Activated naive CD4-positive, alpha-beta T cell treated with anti-CD3 and anti-CD28 coated beads, Interleukin-2, amount 50 U/mL, for 72 hours (primary cell): ENCODE results near the gene FAM43B. TPM values are rescaled to one million over a fixed set of nuclear protein-coding genes. Genes with fewer than 3 reads are reported as not detected.

Source experiments
- ATAC-seq, 2 donors: fragments of 150-1000 bp; cut with Tn5 transposase; 2 replicates each; pipeline ENCODE4 v1.10.0; 2021; ENCODE audit warnings: mild to moderate bottlenecking in 2 of 2, moderate library complexity in 2 of 2
- DNase-seq, 2 donors: peaks; one replicate each; pipeline ENCODE4 v3.0.0; 2021 to 2022; ENCODE audit warnings: low spot score in 2 of 2
- H3K27ac Mint-ChIP-seq, 2 donors: one replicate each; pipeline ENCODE4 v1.8.0; 2022; ENCODE audit warnings: mild to moderate bottlenecking in 2 of 2, mixed read lengths in 2 of 2
- H3K36me3 Mint-ChIP-seq, 2 donors: one replicate each; pipeline ENCODE4 v1.8.0; 2022; ENCODE audit warnings: mixed read lengths in 2 of 2
- H3K9me3 Mint-ChIP-seq, 2 donors: one replicate each; pipeline ENCODE4 v1.8.0; 2022; ENCODE audit warnings: mixed read lengths in 2 of 2
- total RNA-seq, 2 donors: library from RNA; stranded (reverse); gene quantifications; one replicate each; pipeline ENCODE4 v1.2.3, GENCODE V29; 2022

FAM43B gene
- total RNA-seq, 2 donors from 2014 or later, result not detected

GRCh38 chr1:20603504-20604464 is 51.4 kb downstream of the FAM43B start:
- DNase-seq (no peak), ATAC-seq (no peak)
- Mint-ChIP-seq H3K27ac (no peak overlapping the region), H3K9me3 (no peaks in the 10 kb centered on the region), H3K36me3 (no peaks in the 10 kb centered on the region)

Other genes with a start within 250 kb of the FAM43B start
- gene CAMK2N1, start 66.4 kb upstream of the FAM43B start, total RNA-seq, result under 1 TPM; 0.25 to 0.51 TPM
- gene MUL1, start 44.4 kb upstream of the FAM43B start, total RNA-seq, result 10 to 100 TPM; 12.8 to 14.6 TPM
- gene CDA, start 36.5 kb downstream of the FAM43B start, total RNA-seq, result not detected
- 10 to 100 TPM in 1 of 2 donors, 1 to 10 TPM in 1; 2.5 to 10.6 TPM for gene PINK1, start 80.9 kb downstream of the FAM43B start, total RNA-seq
- gene DDOST, start 108.8 kb downstream of the FAM43B start, total RNA-seq, result 100 to 1,000 TPM; 140 to 184 TPM
- 1 to 10 TPM in 1 of 2 donors, under 1 TPM in 1; 0.18 to 1.0 TPM for gene KIF17, start 165.4 kb downstream of the FAM43B start, total RNA-seq
- gene SH2D5, start 180.1 kb downstream of the FAM43B start, total RNA-seq, result under 1 TPM in 1 of 2 donors, not detected in 1; 0.66 TPM
- gene HP1BP3, start 234.7 kb downstream of the FAM43B start, total RNA-seq, result 100 to 1,000 TPM; 253 to 311 TPM